ENCODE data around the gene LIN7C. TPM values are rescaled to one million over a fixed set of nuclear protein-coding genes. Genes with fewer than 3 reads are reported as not detected.

The LIN7C gene
- polyA plus RNA-seq, 1 donor from 2014 or later, result 131 TPM

DNA sequence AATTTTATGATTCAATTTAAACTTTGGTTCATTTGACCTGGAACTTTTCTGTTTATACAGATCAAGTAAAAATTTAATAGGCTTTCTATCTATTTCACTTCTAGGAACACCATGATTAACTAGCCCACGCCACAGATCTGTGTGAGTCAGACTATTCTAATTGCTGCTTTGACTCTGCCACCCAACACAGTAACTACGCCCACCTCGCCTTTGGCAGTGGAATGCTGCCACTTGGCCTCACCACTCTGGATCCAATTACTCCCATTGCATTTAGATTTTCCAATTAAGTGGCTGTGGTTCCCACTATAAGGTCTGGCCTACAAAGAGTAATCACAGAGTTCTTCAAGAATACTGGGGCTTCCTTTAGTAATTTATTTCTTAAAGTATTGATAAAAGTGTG is 46.6 kb upstream of the LIN7C start:
- Histone ChIP-seq H3K4me3 (ENCODE audit: low read length) (no peak overlapping the region), H3K4me2 (ENCODE audit: low read length) (no peak overlapping the region), H3K79me2 (replicated peaks; ENCODE audit: insufficient read depth, low read length) (no peaks in the 10 kb centered on the region), H3K9me3 (ENCODE audit: low read length) (no peaks in the 10 kb centered on the region), H3F3A (ENCODE audit: insufficient read depth, low read length, poor library complexity, severe bottlenecking) (no peaks in the 10 kb centered on the region), H4K20me1 (ENCODE audit: insufficient read depth) (no peaks in the 10 kb centered on the region), H2AFZ (ENCODE audit: low read depth, low read length) (no peak overlapping the region), H3K27ac (ENCODE audit: low read length) (no peak overlapping the region), H3K27me3 (ENCODE audit: insufficient read depth, low read depth, low read length) (no peaks in the 10 kb centered on the region), H3K9ac (ENCODE audit: low read length) (no peak overlapping the region), H3K36me3 (ENCODE audit: insufficient read depth, low read length) (no peaks in the 10 kb centered on the region), H3K9me2 (ENCODE audit: insufficient read depth, low read length) (no peaks in the 10 kb centered on the region)
- TF ChIP-seq TAF1 (IDR thresholded peaks at IDR 0.05; ENCODE audit: low read depth) (no peak), SMC3 (conservative IDR thresholded peaks at IDR 0.05; ENCODE audit: poor library complexity) (no peak), MXI1 (conservative IDR thresholded peaks at IDR 0.05; ENCODE audit: poor library complexity, severe bottlenecking) (no peak), POLR2AphosphoS5 (IDR thresholded peaks at IDR 0.05) (no peak), RAD21 (conservative IDR thresholded peaks at IDR 0.05) (no peak), EZH2 (IDR thresholded peaks at IDR 0.05; ENCODE audit: borderline replicate concordance, insufficient read depth, low read length, poor library complexity, severe bottlenecking) (no peak), EP300 (conservative IDR thresholded peaks at IDR 0.05; ENCODE audit: poor library complexity, severe bottlenecking) (no peak)
- TF ChIP-seq, protein P1, sequence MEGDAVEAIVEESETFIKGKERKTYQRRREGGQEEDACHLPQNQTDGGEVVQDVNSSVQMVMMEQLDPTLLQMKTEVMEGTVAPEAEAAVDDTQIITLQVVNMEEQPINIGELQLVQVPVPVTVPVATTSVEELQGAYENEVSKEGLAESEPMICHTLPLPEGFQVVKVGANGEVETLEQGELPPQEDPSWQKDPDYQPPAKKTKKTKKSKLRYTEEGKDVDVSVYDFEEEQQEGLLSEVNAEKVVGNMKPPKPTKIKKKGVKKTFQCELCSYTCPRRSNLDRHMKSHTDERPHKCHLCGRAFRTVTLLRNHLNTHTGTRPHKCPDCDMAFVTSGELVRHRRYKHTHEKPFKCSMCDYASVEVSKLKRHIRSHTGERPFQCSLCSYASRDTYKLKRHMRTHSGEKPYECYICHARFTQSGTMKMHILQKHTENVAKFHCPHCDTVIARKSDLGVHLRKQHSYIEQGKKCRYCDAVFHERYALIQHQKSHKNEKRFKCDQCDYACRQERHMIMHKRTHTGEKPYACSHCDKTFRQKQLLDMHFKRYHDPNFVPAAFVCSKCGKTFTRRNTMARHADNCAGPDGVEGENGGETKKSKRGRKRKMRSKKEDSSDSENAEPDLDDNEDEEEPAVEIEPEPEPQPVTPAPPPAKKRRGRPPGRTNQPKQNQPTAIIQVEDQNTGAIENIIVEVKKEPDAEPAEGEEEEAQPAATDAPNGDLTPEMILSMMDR (IDR thresholded peaks at IDR 0.05; ENCODE audit: poor library complexity, severe bottlenecking), result no peak
- TF ChIP-seq, protein P2, sequence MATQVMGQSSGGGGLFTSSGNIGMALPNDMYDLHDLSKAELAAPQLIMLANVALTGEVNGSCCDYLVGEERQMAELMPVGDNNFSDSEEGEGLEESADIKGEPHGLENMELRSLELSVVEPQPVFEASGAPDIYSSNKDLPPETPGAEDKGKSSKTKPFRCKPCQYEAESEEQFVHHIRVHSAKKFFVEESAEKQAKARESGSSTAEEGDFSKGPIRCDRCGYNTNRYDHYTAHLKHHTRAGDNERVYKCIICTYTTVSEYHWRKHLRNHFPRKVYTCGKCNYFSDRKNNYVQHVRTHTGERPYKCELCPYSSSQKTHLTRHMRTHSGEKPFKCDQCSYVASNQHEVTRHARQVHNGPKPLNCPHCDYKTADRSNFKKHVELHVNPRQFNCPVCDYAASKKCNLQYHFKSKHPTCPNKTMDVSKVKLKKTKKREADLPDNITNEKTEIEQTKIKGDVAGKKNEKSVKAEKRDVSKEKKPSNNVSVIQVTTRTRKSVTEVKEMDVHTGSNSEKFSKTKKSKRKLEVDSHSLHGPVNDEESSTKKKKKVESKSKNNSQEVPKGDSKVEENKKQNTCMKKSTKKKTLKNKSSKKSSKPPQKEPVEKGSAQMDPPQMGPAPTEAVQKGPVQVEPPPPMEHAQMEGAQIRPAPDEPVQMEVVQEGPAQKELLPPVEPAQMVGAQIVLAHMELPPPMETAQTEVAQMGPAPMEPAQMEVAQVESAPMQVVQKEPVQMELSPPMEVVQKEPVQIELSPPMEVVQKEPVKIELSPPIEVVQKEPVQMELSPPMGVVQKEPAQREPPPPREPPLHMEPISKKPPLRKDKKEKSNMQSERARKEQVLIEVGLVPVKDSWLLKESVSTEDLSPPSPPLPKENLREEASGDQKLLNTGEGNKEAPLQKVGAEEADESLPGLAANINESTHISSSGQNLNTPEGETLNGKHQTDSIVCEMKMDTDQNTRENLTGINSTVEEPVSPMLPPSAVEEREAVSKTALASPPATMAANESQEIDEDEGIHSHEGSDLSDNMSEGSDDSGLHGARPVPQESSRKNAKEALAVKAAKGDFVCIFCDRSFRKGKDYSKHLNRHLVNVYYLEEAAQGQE (IDR thresholded peaks at IDR 0.05; ENCODE audit: borderline replicate concordance), result no peak

DNA sequence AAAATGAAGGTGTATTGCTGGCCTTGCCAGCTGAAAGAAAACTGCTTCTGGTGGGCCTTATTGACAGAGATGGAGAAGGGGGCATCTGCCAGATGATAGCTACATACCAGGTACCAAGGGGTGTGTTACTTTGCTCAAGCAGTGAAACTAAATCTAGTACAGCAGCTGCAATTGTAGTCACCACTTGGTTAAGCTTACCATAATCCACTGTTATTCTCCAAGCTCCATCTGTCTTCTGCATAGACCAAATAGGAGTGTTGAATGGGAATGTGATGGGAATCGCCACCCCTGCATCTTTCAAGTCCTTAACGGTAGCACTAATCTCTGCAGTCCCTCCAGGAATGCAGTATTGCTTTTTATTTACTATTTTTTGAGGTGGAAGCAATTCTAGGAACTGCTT is 45.8 kb upstream of the LIN7C start:
- Histone ChIP-seq H3K36me3 (ENCODE audit: insufficient read depth, low read length) (no peaks in the 10 kb centered on the region), H3K9ac (ENCODE audit: low read length) (no peak overlapping the region), H2AFZ (ENCODE audit: low read depth, low read length) (no peak overlapping the region), H3K79me2 (replicated peaks; ENCODE audit: insufficient read depth, low read length) (no peaks in the 10 kb centered on the region), H3K9me3 (ENCODE audit: low read length) (no peaks in the 10 kb centered on the region), H3K27me3 (ENCODE audit: insufficient read depth, low read depth, low read length) (no peaks in the 10 kb centered on the region), H3K9me2 (ENCODE audit: insufficient read depth, low read length) (no peaks in the 10 kb centered on the region), H4K20me1 (ENCODE audit: insufficient read depth) (no peaks in the 10 kb centered on the region), H3K4me2 (ENCODE audit: low read length) (no peak overlapping the region), H3K4me3 (ENCODE audit: low read length) (no peak overlapping the region), H3K27ac (ENCODE audit: low read length) (no peak overlapping the region), H3F3A (ENCODE audit: insufficient read depth, low read length, poor library complexity, severe bottlenecking) (no peaks in the 10 kb centered on the region)
- TF ChIP-seq, protein P2 (IDR thresholded peaks at IDR 0.05; ENCODE audit: borderline replicate concordance), result no peak
- TF ChIP-seq TAF1 (IDR thresholded peaks at IDR 0.05; ENCODE audit: low read depth), result no peak
- TF ChIP-seq, protein P1 (IDR thresholded peaks at IDR 0.05; ENCODE audit: poor library complexity, severe bottlenecking), result no peak
